HepG2 (cell line): ENCODE results near the gene GSS. TPM values are rescaled to one million over a fixed set of nuclear protein-coding genes. Genes with fewer than 3 reads are reported as not detected.

Experiments used
- HNF4G ChIP-seq, 2 experiments: sonication (generic) in 1 of 2; formaldehyde crosslinking in 1 of 2; IDR thresholded peaks; 2 replicates each; pipeline versions ENCODE4 v1.4.0 to v1.6.1; 2011 to 2020; ENCODE audit warnings: borderline replicate concordance in 2 of 2, low read depth in 2 of 2, mild to moderate bottlenecking in 2 of 2, low read length in 1 of 2, missing genetic modification reagents in 1 of 2, moderate library complexity in 1 of 2
- PCBP2 ChIP-seq: fragments of 200-400 bp; formaldehyde crosslinking; optimal IDR thresholded peaks from 2 replicates; pipeline ENCODE3; 2018; ENCODE audit warnings: low read length, low read depth; ENCODE audit not compliant: poor library complexity, severe bottlenecking
- SETDB1 ChIP-seq: sonication (generic); formaldehyde crosslinking; IDR thresholded peaks from 2 replicates; pipeline ENCODE4 v1.5.1; 2020; ENCODE audit warnings: missing genetic modification reagents, mild to moderate bottlenecking, borderline replicate concordance
- TEAD3 ChIP-seq: optimal IDR thresholded peaks from 2 replicates; pipeline ENCODE3; 2016; ENCODE audit warnings: borderline replicate concordance
- ZNF253 ChIP-seq: sonication (generic); formaldehyde crosslinking; IDR thresholded peaks from 2 replicates; pipeline ENCODE4 v1.8.0; 2022; ENCODE audit warnings: mild to moderate bottlenecking, missing genetic modification reagents, borderline replicate concordance
- ZNF354B ChIP-seq: sonication (generic); formaldehyde crosslinking; IDR thresholded peaks from 2 replicates; pipeline ENCODE4 v1.8.0; 2022; ENCODE audit warnings: mild to moderate bottlenecking, missing genetic modification reagents
- ZNF414 ChIP-seq: sonication (generic); formaldehyde crosslinking; IDR thresholded peaks from 2 replicates; pipeline ENCODE4 v1.5.0; 2020; ENCODE audit warnings: missing genetic modification reagents
- ZNF598 ChIP-seq: sonication (generic); formaldehyde crosslinking; IDR thresholded peaks from 2 replicates; pipeline ENCODE4 v1.5.1; 2020; ENCODE audit warnings: mild to moderate bottlenecking, missing genetic modification reagents, borderline replicate concordance
- ZNF605 ChIP-seq: sonication (generic); formaldehyde crosslinking; IDR thresholded peaks from 2 replicates; pipeline ENCODE4 v1.8.0; 2022; ENCODE audit warnings: mild to moderate bottlenecking, missing genetic modification reagents
- ZNF616 ChIP-seq: sonication (generic); formaldehyde crosslinking; IDR thresholded peaks from 2 replicates; pipeline ENCODE4 v1.5.0; 2020; ENCODE audit warnings: low read depth, mild to moderate bottlenecking, missing genetic modification reagents
- ZNF644 ChIP-seq: IDR thresholded peaks from 2 replicates; pipeline ENCODE4 v1.6.1; 2016; ENCODE audit warnings: low read depth
- ZNF746 ChIP-seq: sonication (generic); formaldehyde crosslinking; IDR thresholded peaks from 2 replicates; pipeline ENCODE4 v1.8.0; 2022; ENCODE audit warnings: mild to moderate bottlenecking, missing genetic modification reagents
- ZNF75D ChIP-seq: sonication (generic); formaldehyde crosslinking; IDR thresholded peaks from 2 replicates; pipeline ENCODE4 v1.8.1; 2023; ENCODE audit warnings: missing genetic modification reagents, mild to moderate bottlenecking, borderline replicate concordance
- ZNF800 ChIP-seq: sonication (generic); formaldehyde crosslinking; IDR thresholded peaks from 2 replicates; pipeline ENCODE4 v1.4.0; 2020; ENCODE audit warnings: missing genetic modification reagents
- polyA plus RNA-seq, 8 experiments: library from polyadenylated mRNA; depleted of rRNA in 3 of 8; stranded (reverse) in 7 of 8; unstranded in 1 of 8; fragments of >200 nt; fragmentation: Illumina TruSeq in 4 of 8; extraction: Trizol in 4 of 8; gene quantifications; 2 replicates each; pipeline versions ENCODE4 v1.2.1 to v1.2.3, GENCODE V29; 2011 to 2016; ENCODE audit warnings: low read depth in 4 of 8, missing spikeins in 1 of 8, mixed read lengths in 1 of 8; ENCODE audit not compliant: insufficient read depth in 1 of 8
- total RNA-seq, 5 experiments: library from RNA; depleted of rRNA; stranded (reverse); fragments of >200 nt; fragmentation: Illumina TruSeq; extraction: Trizol; gene quantifications; 2 replicates each; pipeline ENCODE4 v1.2.3, GENCODE V29; 2016; ENCODE audit warnings: low read depth in 1 of 5
- TF ChIP-seq, protein P1 (sequence below): sonication (generic); formaldehyde crosslinking; IDR thresholded peaks from 2 replicates; pipeline ENCODE4 v1.4.0; 2020; ENCODE audit warnings: missing genetic modification reagents, mild to moderate bottlenecking, borderline replicate concordance
- TF ChIP-seq, protein P2 (sequence below): fragments of 450-650 bp; IDR thresholded peaks from 2 replicates; pipeline ENCODE4 v1.6.1; 2016
- TF ChIP-seq, protein P3 (sequence below): sonication (generic); formaldehyde crosslinking; IDR thresholded peaks from 2 replicates; pipeline ENCODE4 v1.4.0; 2020; ENCODE audit warnings: missing genetic modification reagents

Gene GSS
- total and polyA plus RNA-seq, 2 of the 13 experiments (the other 11 are each of a cell fraction or from before 2014, with no cell fraction given): 80.1 to 102 TPM

DNA sequence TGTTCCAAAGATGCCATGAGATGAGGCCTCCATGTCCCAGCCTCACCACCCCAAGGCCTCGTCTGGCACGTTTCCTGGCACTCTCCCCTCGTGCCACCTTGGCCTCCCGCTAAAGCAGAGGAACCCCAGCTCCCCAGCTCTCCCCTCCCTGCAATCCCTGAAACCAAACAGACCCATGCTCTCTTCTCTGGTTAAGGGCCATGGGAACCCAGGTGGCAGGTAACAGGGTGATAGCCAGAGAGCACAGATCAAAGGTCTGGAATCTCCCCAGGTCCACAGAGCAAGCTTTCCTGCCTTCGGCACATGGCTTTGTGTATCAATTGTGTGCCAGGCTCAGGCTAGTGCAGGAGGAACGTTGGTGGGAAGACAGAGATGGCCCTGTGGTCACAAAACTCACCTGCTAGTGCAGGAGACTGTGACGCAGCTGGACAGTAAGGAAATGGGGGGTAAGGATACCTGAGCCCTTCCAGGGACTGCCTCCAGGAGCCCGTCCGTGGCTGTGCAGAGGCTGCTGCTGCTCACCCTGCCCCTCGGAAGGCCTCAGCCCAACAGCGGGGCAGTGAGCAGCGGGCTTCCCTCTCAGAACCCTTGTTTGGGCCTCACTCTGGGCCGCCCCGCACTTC lies 39.0 kb upstream of the GSS start (continued):
- TF ChIP-seq ZNF75D (CRISPR knock-in tag) (no peak), ZNF414 (CRISPR knock-in tag) (peak; percentile 84; the same call in 1 of the 2 replicates), HNF4G (IDR thresholded peaks at IDR 0.05; ENCODE audit: borderline replicate concordance, low read depth, low read length) (peak; percentile 90), HNF4G (CRISPR knock-in tag; IDR thresholded peaks at IDR 0.05; ENCODE audit: borderline replicate concordance, low read depth) (peak; percentile 75; the same call in 1 of the 2 replicates), ZNF598 (CRISPR knock-in tag) (no peak), ZNF354B (CRISPR knock-in tag) (no peak), SETDB1 (CRISPR knock-in tag) (no peak), ZNF746 (no peak), TEAD3 (CRISPR knock-in tag) (peak; percentile 74), ZNF605 (CRISPR knock-in tag) (peak; percentile 49; the same call in 1 of the 2 replicates), PCBP2 (no peak), ZNF644 (CRISPR knock-in tag) (peak; percentile 32; the same call in 1 of the 2 replicates), ZNF253 (no peak), ZNF616 (CRISPR knock-in tag) (peak; percentile 75; the same call in 1 of the 2 replicates), ZNF800 (no peak)
- TF ChIP-seq, protein P1, sequence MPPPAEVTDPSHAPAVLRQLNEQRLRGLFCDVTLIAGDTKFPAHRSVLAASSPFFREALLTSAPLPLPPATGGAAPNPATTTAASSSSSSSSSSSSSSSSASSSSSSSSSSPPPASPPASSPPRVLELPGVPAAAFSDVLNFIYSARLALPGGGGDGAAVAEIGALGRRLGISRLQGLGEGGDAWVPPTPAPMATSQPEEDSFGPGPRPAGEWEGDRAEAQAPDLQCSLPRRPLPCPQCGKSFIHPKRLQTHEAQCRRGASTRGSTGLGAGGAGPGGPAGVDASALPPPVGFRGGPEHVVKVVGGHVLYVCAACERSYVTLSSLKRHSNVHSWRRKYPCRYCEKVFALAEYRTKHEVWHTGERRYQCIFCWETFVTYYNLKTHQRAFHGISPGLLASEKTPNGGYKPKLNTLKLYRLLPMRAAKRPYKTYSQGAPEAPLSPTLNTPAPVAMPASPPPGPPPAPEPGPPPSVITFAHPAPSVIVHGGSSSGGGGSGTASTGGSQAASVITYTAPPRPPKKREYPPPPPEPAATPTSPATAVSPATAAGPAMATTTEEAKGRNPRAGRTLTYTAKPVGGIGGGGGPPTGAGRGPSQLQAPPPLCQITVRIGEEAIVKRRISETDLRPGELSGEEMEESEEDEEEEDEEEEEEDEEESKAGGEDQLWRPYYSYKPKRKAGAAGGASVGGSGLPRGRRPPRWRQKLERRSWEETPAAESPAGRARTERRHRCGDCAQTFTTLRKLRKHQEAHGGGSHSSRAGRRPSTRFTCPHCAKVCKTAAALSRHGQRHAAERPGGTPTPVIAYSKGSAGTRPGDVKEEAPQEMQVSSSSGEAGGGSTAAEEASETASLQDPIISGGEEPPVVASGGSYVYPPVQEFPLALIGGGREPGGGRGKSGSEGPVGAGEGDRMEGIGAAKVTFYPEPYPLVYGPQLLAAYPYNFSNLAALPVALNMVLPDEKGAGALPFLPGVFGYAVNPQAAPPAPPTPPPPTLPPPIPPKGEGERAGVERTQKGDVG (CRISPR knock-in tag): 0 out of 2 replicates have a peak, but pooled peaks have one; percentile 48
- TF ChIP-seq, protein P2, sequence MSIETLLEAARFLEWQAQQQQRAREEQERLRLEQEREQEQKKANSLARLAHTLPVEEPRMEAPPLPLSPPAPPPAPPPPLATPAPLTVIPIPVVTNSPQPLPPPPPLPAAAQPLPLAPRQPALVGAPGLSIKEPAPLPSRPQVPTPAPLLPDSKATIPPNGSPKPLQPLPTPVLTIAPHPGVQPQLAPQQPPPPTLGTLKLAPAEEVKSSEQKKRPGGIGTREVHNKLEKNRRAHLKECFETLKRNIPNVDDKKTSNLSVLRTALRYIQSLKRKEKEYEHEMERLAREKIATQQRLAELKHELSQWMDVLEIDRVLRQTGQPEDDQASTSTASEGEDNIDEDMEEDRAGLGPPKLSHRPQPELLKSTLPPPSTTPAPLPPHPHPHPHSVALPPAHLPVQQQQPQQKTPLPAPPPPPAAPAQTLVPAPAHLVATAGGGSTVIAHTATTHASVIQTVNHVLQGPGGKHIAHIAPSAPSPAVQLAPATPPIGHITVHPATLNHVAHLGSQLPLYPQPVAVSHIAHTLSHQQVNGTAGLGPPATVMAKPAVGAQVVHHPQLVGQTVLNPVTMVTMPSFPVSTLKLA: peak; percentile 78
- TF ChIP-seq, protein P3, sequence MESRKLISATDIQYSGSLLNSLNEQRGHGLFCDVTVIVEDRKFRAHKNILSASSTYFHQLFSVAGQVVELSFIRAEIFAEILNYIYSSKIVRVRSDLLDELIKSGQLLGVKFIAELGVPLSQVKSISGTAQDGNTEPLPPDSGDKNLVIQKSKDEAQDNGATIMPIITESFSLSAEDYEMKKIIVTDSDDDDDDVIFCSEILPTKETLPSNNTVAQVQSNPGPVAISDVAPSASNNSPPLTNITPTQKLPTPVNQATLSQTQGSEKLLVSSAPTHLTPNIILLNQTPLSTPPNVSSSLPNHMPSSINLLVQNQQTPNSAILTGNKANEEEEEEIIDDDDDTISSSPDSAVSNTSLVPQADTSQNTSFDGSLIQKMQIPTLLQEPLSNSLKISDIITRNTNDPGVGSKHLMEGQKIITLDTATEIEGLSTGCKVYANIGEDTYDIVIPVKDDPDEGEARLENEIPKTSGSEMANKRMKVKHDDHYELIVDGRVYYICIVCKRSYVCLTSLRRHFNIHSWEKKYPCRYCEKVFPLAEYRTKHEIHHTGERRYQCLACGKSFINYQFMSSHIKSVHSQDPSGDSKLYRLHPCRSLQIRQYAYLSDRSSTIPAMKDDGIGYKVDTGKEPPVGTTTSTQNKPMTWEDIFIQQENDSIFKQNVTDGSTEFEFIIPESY (CRISPR knock-in tag): peak; percentile 56
